ENCODE results near the gene GTPBP2. TPM values are rescaled to one million over a fixed set of nuclear protein-coding genes. Genes with fewer than 3 reads are reported as not detected.

The GTPBP2 gene
- total and polyA plus RNA-seq, 2 experiments from 2014 or later: 17.5 to 55.9 TPM

DNA sequence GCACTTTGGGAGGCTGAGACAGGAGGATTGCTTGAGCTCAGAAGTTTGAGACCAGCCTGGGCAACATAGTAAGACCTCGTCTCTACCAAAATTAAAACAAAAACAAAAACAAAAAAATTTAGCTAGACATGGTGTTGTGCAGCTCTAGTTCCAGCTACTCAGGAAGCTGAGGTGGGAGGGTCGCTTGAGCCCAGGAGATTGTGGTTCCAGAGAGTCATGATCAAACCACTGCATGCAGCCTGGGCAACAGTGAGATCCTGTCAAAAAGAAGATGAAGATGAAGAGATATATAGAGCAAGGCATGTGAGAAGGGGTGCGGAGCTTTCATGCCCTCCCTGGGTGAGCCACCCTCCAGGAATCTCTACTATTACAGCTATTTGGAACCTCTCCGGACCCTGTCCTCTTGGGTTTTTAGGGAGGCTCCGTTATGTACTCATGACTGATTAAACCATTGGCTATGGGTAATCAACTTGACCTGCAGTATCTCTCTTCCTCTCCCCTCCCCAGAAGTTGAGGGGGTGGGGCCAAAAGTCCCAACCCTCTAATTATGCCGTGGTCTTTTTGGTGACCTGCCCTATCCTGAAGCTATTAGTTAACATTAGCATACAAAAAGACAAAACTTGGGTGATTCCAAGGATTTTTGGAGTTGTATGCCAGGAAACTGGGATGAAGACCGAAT, 44.0 kb downstream of the GTPBP2 start:
- no peak overlapping the region for H2AFZ ChIP-seq
- no peak overlapping the region for H3K4me2 ChIP-seq
- no peak overlapping the region for H3K27ac Mint-ChIP-seq
- H3K9me2 ChIP-seq (ENCODE audit: insufficient read depth): no peaks in the 10 kb centered on the region
- peaks cover 22% of the 10 kb centered on the region; the same call in 1 of the 2 replicates for H3K36me3 ChIP-seq (ENCODE audit: insufficient read depth)
- H3K4me3 ChIP-seq: no peak overlapping the region
- H3K79me2 ChIP-seq (replicated peaks; ENCODE audit: insufficient read depth): peaks cover 7% of the 10 kb centered on the region; the same call in 1 of the 2 replicates
- no peaks in the 10 kb centered on the region for H3K27me3 ChIP-seq (ENCODE audit: insufficient read depth)
- H3K9me3 Mint-ChIP-seq: peaks cover 6% of the 10 kb centered on the region; the same call in 1 of the 3 replicates
- H3K4me1 Mint-ChIP-seq: no peaks in the 10 kb centered on the region
- H3F3A ChIP-seq (replicated peaks; ENCODE audit: low read depth): no peaks in the 10 kb centered on the region
- no peak for DNase-seq (ENCODE audit: low spot score)
- 0 out of 2 replicates have a peak overlapping the region, but pooled peaks have one; percentile 32 for H3K27ac ChIP-seq (ENCODE audit: low read depth)
- no peaks in the 10 kb centered on the region for H4K20me1 ChIP-seq (replicated peaks; ENCODE audit: insufficient read depth)
- H3K27me3 Mint-ChIP-seq (ENCODE audit: insufficient read depth, low read depth, poor library complexity): no peaks in the 10 kb centered on the region
- peaks cover 57% of the 10 kb centered on the region for H3K36me3 Mint-ChIP-seq (ENCODE audit: low read depth)
- no peaks in the 10 kb centered on the region for H3K4me1 ChIP-seq (ENCODE audit: insufficient read depth)
- TF ChIP-seq NANOG (IDR thresholded peaks at IDR 0.05; ENCODE audit: borderline replicate concordance): no peak
- TF ChIP-seq ZNF114 (CRISPR knock-in tag; IDR thresholded peaks at IDR 0.05): no peak
- TF ChIP-seq JUNB (IDR thresholded peaks at IDR 0.05; ENCODE audit: unreplicated experiment): no peak
- TF ChIP-seq, protein P1, sequence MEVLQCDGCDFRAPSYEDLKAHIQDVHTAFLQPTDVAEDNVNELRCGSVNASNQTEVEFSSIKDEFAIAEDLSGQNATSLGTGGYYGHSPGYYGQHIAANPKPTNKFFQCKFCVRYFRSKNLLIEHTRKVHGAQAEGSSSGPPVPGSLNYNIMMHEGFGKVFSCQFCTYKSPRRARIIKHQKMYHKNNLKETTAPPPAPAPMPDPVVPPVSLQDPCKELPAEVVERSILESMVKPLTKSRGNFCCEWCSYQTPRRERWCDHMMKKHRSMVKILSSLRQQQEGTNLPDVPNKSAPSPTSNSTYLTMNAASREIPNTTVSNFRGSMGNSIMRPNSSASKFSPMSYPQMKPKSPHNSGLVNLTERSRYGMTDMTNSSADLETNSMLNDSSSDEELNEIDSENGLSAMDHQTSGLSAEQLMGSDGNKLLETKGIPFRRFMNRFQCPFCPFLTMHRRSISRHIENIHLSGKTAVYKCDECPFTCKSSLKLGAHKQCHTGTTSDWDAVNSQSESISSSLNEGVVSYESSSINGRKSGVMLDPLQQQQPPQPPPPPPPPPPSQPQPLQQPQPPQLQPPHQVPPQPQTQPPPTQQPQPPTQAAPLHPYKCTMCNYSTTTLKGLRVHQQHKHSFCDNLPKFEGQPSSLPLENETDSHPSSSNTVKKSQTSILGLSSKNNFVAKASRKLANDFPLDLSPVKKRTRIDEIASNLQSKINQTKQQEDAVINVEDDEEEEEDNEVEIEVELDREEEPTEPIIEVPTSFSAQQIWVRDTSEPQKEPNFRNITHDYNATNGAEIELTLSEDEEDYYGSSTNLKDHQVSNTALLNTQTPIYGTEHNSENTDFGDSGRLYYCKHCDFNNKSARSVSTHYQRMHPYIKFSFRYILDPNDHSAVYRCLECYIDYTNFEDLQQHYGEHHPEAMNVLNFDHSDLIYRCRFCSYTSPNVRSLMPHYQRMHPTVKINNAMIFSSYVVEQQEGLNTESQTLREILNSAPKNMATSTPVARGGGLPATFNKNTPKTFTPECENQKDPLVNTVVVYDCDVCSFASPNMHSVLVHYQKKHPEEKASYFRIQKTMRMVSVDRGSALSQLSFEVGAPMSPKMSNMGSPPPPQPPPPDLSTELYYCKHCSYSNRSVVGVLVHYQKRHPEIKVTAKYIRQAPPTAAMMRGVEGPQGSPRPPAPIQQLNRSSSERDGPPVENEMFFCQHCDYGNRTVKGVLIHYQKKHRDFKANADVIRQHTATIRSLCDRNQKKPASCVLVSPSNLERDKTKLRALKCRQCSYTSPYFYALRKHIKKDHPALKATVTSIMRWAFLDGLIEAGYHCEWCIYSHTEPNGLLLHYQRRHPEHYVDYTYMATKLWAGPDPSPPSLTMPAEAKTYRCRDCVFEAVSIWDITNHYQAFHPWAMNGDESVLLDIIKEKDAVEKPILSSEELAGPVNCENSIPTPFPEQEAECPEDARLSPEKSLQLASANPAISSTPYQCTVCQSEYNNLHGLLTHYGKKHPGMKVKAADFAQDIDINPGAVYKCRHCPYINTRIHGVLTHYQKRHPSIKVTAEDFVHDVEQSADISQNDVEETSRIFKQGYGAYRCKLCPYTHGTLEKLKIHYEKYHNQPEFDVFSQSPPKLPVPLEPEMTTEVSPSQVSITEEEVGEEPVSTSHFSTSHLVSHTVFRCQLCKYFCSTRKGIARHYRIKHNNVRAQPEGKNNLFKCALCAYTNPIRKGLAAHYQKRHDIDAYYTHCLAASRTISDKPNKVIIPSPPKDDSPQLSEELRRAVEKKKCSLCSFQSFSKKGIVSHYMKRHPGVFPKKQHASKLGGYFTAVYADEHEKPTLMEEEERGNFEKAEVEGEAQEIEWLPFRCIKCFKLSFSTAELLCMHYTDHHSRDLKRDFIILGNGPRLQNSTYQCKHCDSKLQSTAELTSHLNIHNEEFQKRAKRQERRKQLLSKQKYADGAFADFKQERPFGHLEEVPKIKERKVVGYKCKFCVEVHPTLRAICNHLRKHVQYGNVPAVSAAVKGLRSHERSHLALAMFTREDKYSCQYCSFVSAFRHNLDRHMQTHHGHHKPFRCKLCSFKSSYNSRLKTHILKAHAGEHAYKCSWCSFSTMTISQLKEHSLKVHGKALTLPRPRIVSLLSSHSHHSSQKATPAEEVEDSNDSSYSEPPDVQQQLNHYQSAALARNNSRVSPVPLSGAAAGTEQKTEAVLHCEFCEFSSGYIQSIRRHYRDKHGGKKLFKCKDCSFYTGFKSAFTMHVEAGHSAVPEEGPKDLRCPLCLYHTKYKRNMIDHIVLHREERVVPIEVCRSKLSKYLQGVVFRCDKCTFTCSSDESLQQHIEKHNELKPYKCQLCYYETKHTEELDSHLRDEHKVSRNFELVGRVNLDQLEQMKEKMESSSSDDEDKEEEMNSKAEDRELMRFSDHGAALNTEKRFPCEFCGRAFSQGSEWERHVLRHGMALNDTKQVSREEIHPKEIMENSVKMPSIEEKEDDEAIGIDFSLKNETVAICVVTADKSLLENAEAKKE (CRISPR knock-in tag; IDR thresholded peaks at IDR 0.05): no peak
- no peak for TF ChIP-seq REST (IDR thresholded peaks at IDR 0.05; ENCODE audit: unreplicated experiment)
- TF ChIP-seq POLR2AphosphoS5 (IDR thresholded peaks at IDR 0.05; ENCODE audit: low read depth): no peak
- TF ChIP-seq EZH2 (IDR thresholded peaks at IDR 0.05; ENCODE audit: low read depth, unreplicated experiment): no peak
- TF ChIP-seq STAT1 (IDR thresholded peaks at IDR 0.05; ENCODE audit: unreplicated experiment): no peak
- TF ChIP-seq, protein P2, sequence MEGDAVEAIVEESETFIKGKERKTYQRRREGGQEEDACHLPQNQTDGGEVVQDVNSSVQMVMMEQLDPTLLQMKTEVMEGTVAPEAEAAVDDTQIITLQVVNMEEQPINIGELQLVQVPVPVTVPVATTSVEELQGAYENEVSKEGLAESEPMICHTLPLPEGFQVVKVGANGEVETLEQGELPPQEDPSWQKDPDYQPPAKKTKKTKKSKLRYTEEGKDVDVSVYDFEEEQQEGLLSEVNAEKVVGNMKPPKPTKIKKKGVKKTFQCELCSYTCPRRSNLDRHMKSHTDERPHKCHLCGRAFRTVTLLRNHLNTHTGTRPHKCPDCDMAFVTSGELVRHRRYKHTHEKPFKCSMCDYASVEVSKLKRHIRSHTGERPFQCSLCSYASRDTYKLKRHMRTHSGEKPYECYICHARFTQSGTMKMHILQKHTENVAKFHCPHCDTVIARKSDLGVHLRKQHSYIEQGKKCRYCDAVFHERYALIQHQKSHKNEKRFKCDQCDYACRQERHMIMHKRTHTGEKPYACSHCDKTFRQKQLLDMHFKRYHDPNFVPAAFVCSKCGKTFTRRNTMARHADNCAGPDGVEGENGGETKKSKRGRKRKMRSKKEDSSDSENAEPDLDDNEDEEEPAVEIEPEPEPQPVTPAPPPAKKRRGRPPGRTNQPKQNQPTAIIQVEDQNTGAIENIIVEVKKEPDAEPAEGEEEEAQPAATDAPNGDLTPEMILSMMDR (conservative IDR thresholded peaks at IDR 0.05; ENCODE audit: low read depth in 2 of 2): no peak
- no peak for TF ChIP-seq CREB1 (CRISPR knock-in tag; IDR thresholded peaks at IDR 0.05; ENCODE audit: low read depth)
- no peak for TF ChIP-seq ZNF331 (CRISPR knock-in tag; IDR thresholded peaks at IDR 0.05; ENCODE audit: low read depth)
- TF ChIP-seq, protein P3, sequence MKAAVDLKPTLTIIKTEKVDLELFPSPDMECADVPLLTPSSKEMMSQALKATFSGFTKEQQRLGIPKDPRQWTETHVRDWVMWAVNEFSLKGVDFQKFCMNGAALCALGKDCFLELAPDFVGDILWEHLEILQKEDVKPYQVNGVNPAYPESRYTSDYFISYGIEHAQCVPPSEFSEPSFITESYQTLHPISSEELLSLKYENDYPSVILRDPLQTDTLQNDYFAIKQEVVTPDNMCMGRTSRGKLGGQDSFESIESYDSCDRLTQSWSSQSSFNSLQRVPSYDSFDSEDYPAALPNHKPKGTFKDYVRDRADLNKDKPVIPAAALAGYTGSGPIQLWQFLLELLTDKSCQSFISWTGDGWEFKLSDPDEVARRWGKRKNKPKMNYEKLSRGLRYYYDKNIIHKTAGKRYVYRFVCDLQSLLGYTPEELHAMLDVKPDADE (IDR thresholded peaks at IDR 0.05): no peak
- no peak for ATAC-seq
- H3K4me3 Mint-ChIP-seq: no peak overlapping the region
